ENCODE measurements around the gene EBF4.

EBF4 gene

DNA sequence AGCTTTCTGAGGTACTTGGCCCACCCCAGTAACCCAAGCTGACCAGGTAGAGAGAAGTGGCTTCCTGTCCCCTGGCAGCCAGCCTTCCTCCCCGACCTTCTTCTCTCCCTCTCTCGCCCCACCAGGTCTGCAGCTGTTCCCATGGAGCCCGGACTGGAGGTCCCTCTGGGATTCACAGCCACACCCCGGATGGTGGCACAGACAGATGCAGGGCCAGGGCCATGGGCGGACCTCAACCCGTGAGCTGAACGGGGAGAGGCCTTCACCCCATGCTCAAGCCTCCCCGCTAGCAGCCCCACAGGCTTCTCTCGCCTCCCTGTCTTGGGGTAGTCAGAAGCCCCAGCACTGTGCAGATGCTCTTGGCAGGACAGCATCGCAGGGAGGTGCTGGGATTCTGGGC lies 66.6 kb downstream of the EBF4 start:
- no peaks in the 10 kb centered on the region for H4K20me1 ChIP-seq (ENCODE audit: insufficient read depth, low read length, poor library complexity, severe bottlenecking)
- no peaks in the 10 kb centered on the region for H3K9me3 ChIP-seq (ENCODE audit: insufficient read depth, low read depth, low read length)
- no peaks in the 10 kb centered on the region for H3K9me2 ChIP-seq (replicated peaks; ENCODE audit: low read depth, low read length)
- H3K9ac ChIP-seq (ENCODE audit: low read depth, low read length, poor library complexity, severe bottlenecking) = no peak overlapping the region
- H3K4me3 ChIP-seq (ENCODE audit: low read length, poor library complexity, severe bottlenecking) = no peak overlapping the region
- H2AFZ ChIP-seq (ENCODE audit: low read length) = no peak overlapping the region
- H3K79me2 ChIP-seq (ENCODE audit: insufficient read depth, low read length) = no peaks in the 10 kb centered on the region
- H3K4me1 ChIP-seq (ENCODE audit: insufficient read depth, low read length, poor library complexity, severe bottlenecking) = peaks cover 6% of the 10 kb centered on the region
- H3K4me2 ChIP-seq (ENCODE audit: low read depth, low read length, poor library complexity, severe bottlenecking) = no peak overlapping the region
- TF ChIP-seq EZH2phosphoT487 (IDR thresholded peaks at IDR 0.05; ENCODE audit: borderline replicate concordance) = no peak
- TF ChIP-seq, protein P1, sequence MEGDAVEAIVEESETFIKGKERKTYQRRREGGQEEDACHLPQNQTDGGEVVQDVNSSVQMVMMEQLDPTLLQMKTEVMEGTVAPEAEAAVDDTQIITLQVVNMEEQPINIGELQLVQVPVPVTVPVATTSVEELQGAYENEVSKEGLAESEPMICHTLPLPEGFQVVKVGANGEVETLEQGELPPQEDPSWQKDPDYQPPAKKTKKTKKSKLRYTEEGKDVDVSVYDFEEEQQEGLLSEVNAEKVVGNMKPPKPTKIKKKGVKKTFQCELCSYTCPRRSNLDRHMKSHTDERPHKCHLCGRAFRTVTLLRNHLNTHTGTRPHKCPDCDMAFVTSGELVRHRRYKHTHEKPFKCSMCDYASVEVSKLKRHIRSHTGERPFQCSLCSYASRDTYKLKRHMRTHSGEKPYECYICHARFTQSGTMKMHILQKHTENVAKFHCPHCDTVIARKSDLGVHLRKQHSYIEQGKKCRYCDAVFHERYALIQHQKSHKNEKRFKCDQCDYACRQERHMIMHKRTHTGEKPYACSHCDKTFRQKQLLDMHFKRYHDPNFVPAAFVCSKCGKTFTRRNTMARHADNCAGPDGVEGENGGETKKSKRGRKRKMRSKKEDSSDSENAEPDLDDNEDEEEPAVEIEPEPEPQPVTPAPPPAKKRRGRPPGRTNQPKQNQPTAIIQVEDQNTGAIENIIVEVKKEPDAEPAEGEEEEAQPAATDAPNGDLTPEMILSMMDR (conservative IDR thresholded peaks at IDR 0.05; ENCODE audit: low read length) = no peak
- no peaks in the 10 kb centered on the region for H3K27me3 ChIP-seq (ENCODE audit: insufficient read depth, low read length, poor library complexity, severe bottlenecking)
- no peaks in the 10 kb centered on the region for H3K36me3 ChIP-seq (ENCODE audit: insufficient read depth, low read length)
- H3F3A ChIP-seq (ENCODE audit: low read depth) = no peaks in the 10 kb centered on the region

DNA sequence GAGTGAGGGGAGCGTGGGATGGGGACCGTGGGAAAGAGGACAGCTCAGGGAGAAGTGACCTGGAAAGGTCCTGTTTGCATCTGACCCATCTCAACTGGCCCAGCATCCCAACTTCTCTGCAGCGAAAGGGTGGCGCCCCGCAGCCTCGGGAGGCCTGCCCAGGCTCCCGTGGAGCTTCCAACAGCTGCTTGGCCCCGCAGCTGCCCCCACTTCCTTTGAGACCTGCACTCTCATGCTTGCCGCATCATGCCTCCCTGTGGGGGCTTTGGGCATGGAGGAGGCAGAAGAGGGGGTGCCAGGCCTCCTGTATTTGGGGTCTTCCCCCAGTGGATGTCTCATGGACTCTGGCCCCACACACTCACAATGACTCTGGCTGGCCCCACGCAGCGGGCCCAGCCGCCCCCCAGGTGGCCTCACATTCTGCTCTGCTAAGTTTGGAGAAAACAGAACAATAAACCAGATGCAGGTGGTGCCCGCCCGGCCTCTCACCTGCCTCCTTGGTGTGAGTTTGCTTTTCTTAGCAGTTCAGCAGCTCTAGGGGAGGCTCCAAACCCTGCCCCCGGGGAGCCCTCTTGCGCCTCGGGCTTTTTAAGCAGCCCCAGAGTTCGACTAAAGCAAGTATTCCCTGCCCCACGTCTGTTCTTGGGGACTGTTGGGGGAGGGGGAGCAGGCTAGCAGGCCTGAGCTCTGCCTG lies 67.2 kb downstream of the EBF4 start:
- no peaks in the 10 kb centered on the region for H4K20me1 ChIP-seq (ENCODE audit: insufficient read depth, low read length, poor library complexity, severe bottlenecking)
- H2AFZ ChIP-seq (ENCODE audit: low read length) = no peak overlapping the region
- no peaks in the 10 kb centered on the region for H3F3A ChIP-seq (ENCODE audit: low read depth)
- no peaks in the 10 kb centered on the region for H3K36me3 ChIP-seq (ENCODE audit: insufficient read depth, low read length)
- no peaks in the 10 kb centered on the region for H3K9me3 ChIP-seq (ENCODE audit: insufficient read depth, low read depth, low read length)
- no peaks in the 10 kb centered on the region for H3K79me2 ChIP-seq (ENCODE audit: insufficient read depth, low read length)
- no peaks in the 10 kb centered on the region for H3K27me3 ChIP-seq (ENCODE audit: insufficient read depth, low read length, poor library complexity, severe bottlenecking)
- H3K9ac ChIP-seq (ENCODE audit: low read depth, low read length, poor library complexity, severe bottlenecking) = no peak overlapping the region
- no peak overlapping the region for H3K4me3 ChIP-seq (ENCODE audit: low read length, poor library complexity, severe bottlenecking)
- peaks cover 6% of the 10 kb centered on the region for H3K4me1 ChIP-seq (ENCODE audit: insufficient read depth, low read length, poor library complexity, severe bottlenecking)
- no peak overlapping the region for H3K4me2 ChIP-seq (ENCODE audit: low read depth, low read length, poor library complexity, severe bottlenecking)
- no peaks in the 10 kb centered on the region for H3K9me2 ChIP-seq (replicated peaks; ENCODE audit: low read depth, low read length)
- TF ChIP-seq, protein P1 (conservative IDR thresholded peaks at IDR 0.05; ENCODE audit: low read length) = no peak
- no peak for TF ChIP-seq EZH2phosphoT487 (IDR thresholded peaks at IDR 0.05; ENCODE audit: borderline replicate concordance)

DNA sequence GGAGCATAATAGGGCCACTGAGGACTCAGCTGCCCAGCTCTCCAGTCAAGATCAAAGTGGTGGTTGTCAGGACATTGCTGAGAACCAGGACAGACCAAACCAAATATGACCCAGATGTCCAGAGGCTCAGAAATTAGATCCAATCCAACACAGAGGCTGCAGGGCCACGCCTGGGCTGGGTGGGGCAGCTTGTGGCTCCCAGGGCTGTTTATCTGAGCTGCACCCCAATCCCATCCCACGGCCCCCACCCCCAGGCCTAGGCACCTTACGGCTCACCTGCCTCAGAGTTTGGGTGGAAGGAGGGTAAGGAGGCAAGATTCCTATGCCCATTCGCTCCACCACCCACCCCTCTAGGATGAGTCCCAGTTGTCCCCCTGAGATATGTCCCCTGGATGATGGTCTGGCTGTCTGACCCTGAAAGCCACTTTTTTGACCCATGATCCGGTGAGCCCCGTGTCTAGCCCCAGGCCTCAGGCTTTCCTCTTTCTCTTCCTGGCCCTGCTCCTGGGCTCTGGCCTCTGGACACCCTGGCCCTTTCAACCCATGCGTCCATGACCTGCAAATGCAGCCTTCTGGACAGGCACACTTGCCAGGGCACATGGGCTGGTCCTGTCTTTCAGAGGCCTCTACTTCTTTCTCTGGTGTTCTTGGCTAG lies 67.8 kb downstream of the EBF4 start:
- Histone ChIP-seq H3K9ac (ENCODE audit: low read depth, low read length, poor library complexity, severe bottlenecking) (no peak overlapping the region), H3K27me3 (ENCODE audit: insufficient read depth, low read length, poor library complexity, severe bottlenecking) (no peaks in the 10 kb centered on the region), H3K79me2 (ENCODE audit: insufficient read depth, low read length) (no peaks in the 10 kb centered on the region), H4K20me1 (ENCODE audit: insufficient read depth, low read length, poor library complexity, severe bottlenecking) (no peaks in the 10 kb centered on the region), H3K9me3 (ENCODE audit: insufficient read depth, low read depth, low read length) (no peaks in the 10 kb centered on the region), H3K4me1 (ENCODE audit: insufficient read depth, low read length, poor library complexity, severe bottlenecking) (peaks cover 6% of the 10 kb centered on the region), H3F3A (ENCODE audit: low read depth) (no peaks in the 10 kb centered on the region), H3K4me3 (ENCODE audit: low read length, poor library complexity, severe bottlenecking) (no peak overlapping the region), H3K9me2 (replicated peaks; ENCODE audit: low read depth, low read length) (no peaks in the 10 kb centered on the region), H2AFZ (ENCODE audit: low read length) (no peak overlapping the region), H3K4me2 (ENCODE audit: low read depth, low read length, poor library complexity, severe bottlenecking) (no peak overlapping the region), H3K36me3 (ENCODE audit: insufficient read depth, low read length) (no peaks in the 10 kb centered on the region)
- TF ChIP-seq, protein P1 (conservative IDR thresholded peaks at IDR 0.05; ENCODE audit: low read length) = no peak
- no peak for TF ChIP-seq EZH2phosphoT487 (IDR thresholded peaks at IDR 0.05; ENCODE audit: borderline replicate concordance)

Measured in Loucy (cell line).